Measurements from ENCODE around the gene TANC1. TPM values are rescaled to one million over a fixed set of nuclear protein-coding genes. Genes with fewer than 3 reads are reported as not detected.

TANC1 gene
- polyA plus RNA-seq, 1 donor (not counting 4 experiments of a cell fraction or from before 2014, with no cell fraction given): 33.5 TPM

DNA sequence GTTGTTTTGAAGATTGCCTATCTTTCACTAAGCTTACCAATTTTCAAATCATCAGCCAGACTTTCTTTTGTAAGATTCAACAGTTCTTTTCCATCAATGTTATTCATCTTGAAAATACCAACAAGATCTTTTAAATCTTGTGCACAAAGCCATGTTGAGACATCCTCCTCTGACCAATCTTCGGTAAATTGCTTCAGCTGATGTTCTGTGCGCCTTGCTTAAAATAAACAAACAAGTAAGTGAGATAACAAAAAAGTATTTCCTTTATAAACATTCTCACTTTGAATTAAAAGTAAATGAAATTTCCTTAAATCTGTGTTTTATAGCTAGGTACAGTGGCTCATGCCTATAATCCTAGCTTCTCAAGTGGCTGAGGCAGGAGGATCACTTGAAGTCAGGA, 287.7 kb downstream of the TANC1 start:
- Histone ChIP-seq H3K9ac (ENCODE audit: control insufficient read depth, extremely low read depth, insufficient read depth, low read length) (no peak overlapping the region), H4K20me1 (ENCODE audit: control insufficient read depth, extremely low read depth, insufficient read depth, low read length) (no peaks in the 10 kb centered on the region), H3K9me3 (ENCODE audit: control insufficient read depth, low read depth, low read length) (no peaks in the 10 kb centered on the region), H3K4me1 (ENCODE audit: control insufficient read depth, extremely low read depth, insufficient read depth, low read length) (no peaks in the 10 kb centered on the region), H3K27ac (ENCODE audit: control insufficient read depth, insufficient read depth, low read length) (no peak overlapping the region), H3K79me2 (ENCODE audit: control insufficient read depth, insufficient read depth, low read length) (no peaks in the 10 kb centered on the region), H3K4me2 (ENCODE audit: control insufficient read depth, extremely low read depth, insufficient read depth, low read depth, low read length) (no peak overlapping the region), H3K4me3 (ENCODE audit: control insufficient read depth in 2 of 3, extremely low read depth in 1 of 3, insufficient read depth in 2 of 3, low read depth in 1 of 3, low read length in 3 of 3) (no peak overlapping the region), H3K27me3 (ENCODE audit: control insufficient read depth, extremely low read depth, insufficient read depth, low read length) (no peaks in the 10 kb centered on the region), H3K36me3 (ENCODE audit: control insufficient read depth in 2 of 2, extremely low read depth in 1 of 2, insufficient read depth in 2 of 2, low read length in 2 of 2) (peaks cover 0 to 4% of the 10 kb centered on the region in 2 experiments), H3K9me1 (ENCODE audit: control insufficient read depth, extremely low read depth, insufficient read depth, low read length) (no peaks in the 10 kb centered on the region), H2AFZ (ENCODE audit: control insufficient read depth, low read length) (no peak overlapping the region)
- TF ChIP-seq CTCF (optimal IDR thresholded peaks at IDR 0.05 in 1 of 3, IDR thresholded peaks at IDR 0.05 in 1 of 3, conservative IDR thresholded peaks at IDR 0.05 in 1 of 3; ENCODE audit: extremely low read depth in 1 of 3, insufficient read depth in 2 of 3, low read length in 3 of 3) (no peak), EZH2 (IDR thresholded peaks at IDR 0.05; ENCODE audit: low read length) (no peak)
- dilution Hi-C loops (cut with MboI; ENCODE audit: extremely low pct_ligation_motif_present, low sequenced_read_pairs): no loop called here
- FAIRE-seq (no peak), DNase-seq (ENCODE audit: low read depth, low spot score) (no peak)

- FAIRE-seq (no peak), DNase-seq (ENCODE audit: low read depth, low spot score) (no peak)
- Histone ChIP-seq H3K4me2 (ENCODE audit: control insufficient read depth, extremely low read depth, insufficient read depth, low read depth, low read length) (no peak overlapping the region), H3K79me2 (ENCODE audit: control insufficient read depth, insufficient read depth, low read length) (no peaks in the 10 kb centered on the region), H3K4me1 (ENCODE audit: control insufficient read depth, extremely low read depth, insufficient read depth, low read length) (peaks cover 4% of the 10 kb centered on the region), H3K9me3 (ENCODE audit: control insufficient read depth, low read depth, low read length) (no peaks in the 10 kb centered on the region), H2AFZ (ENCODE audit: control insufficient read depth, low read length) (no peak overlapping the region), H3K9ac (ENCODE audit: control insufficient read depth, extremely low read depth, insufficient read depth, low read length) (no peak overlapping the region), H3K27ac (ENCODE audit: control insufficient read depth, insufficient read depth, low read length) (no peak overlapping the region), H3K36me3 (ENCODE audit: control insufficient read depth in 2 of 2, extremely low read depth in 1 of 2, insufficient read depth in 2 of 2, low read length in 2 of 2) (peaks cover 0 to 4% of the 10 kb centered on the region in 2 experiments), H3K27me3 (ENCODE audit: control insufficient read depth, extremely low read depth, insufficient read depth, low read length) (no peaks in the 10 kb centered on the region), H3K9me1 (ENCODE audit: control insufficient read depth, extremely low read depth, insufficient read depth, low read length) (no peaks in the 10 kb centered on the region), H3K4me3 (ENCODE audit: control insufficient read depth in 2 of 3, extremely low read depth in 1 of 3, insufficient read depth in 2 of 3, low read depth in 1 of 3, low read length in 3 of 3) (no peak overlapping the region), H4K20me1 (ENCODE audit: control insufficient read depth, extremely low read depth, insufficient read depth, low read length) (no peaks in the 10 kb centered on the region)
- dilution Hi-C loops (cut with MboI; ENCODE audit: extremely low pct_ligation_motif_present, low sequenced_read_pairs): no loop called here
- no peak for TF ChIP-seq CTCF (optimal IDR thresholded peaks at IDR 0.05 in 1 of 3, IDR thresholded peaks at IDR 0.05 in 1 of 3, conservative IDR thresholded peaks at IDR 0.05 in 1 of 3; ENCODE audit: extremely low read depth in 1 of 3, insufficient read depth in 2 of 3, low read length in 3 of 3)
- TF ChIP-seq EZH2 (IDR thresholded peaks at IDR 0.05; ENCODE audit: low read length): no peak
Observed at GRCh38 chr2:159262226-159262625, 293.8 kb downstream of the TANC1 start.
